NCI-H1694 treated with DMSO at 0.1 percent for 48 hours (cell line): ENCODE data around the gene MFN2.

Experiments used
- DNase-seq: peaks from one replicate; lab custom pipeline; 2025; lab: John Stamatoyannopoulos, UW

The MFN2 gene

GRCh38 chr1:12049616-12050015, 69.4 kb downstream of the MFN2 start:
- no peak for DNase-seq

GRCh38 chr1:12051361-12051760, 71.1 kb downstream of the MFN2 start:
- DNase-seq: no peak

DNA sequence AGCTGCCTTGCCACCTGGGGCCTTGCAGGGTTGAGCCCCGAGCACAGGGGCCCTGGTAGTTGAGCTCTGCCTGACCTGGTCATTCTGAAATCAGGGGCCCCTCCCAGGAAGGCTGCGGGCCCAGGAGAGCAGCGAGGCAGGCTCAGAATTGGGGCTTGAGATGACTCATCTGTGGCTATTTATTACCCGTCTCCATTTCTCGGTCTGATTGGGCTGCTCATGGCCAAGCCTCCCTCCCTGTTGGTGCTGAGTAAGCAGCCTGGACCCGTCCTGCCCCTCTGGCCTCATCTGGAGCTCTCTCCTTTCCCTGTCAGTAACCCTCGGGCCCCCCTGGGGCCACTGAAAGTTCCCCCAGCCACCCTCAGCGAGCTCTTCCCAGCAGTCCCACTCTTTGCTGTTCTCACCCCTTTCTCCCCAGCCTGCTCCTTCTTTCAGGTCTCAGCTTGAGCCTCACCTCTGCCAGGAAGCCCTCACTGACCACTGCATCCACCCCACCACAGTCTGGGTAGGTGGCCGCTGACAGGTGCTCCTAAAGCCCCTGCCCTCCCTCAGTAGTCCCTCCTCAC, 71.8 kb downstream of the MFN2 start:
- no peak for DNase-seq

DNA sequence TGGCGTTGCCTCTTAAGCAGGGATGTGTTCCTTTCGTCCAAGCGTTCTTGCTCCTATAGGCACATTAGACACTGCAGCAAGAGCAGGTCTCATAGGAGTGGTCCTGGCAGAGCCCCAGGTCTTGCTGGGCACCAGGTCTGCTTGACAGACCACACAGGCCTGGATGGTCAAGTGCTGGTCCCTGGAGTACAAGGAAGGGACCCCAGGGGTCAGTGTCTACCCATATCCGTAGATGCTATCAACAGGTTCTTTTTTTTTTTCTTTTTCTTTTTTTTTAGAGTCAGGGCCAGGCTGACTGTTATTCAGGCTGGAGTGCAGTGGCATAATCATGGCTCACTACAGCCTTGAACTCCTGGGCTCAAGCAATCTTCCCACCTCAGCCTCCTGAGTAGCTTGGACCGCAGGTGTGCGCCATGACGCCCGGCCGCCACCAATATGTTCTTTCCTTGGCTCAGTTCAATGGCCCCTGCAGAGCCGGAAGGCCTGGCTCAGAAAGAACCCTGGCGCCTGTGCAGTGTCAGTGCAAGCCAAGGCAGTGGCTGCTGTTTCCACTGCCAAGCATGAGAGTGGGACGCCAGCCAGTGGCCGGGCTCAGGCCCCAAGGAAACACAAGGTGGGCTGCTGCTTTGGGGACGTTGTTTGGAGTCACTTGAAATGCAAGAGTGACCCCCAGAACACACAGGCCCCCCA, 72.9 kb downstream of the MFN2 start:
- no peak for DNase-seq

DNA sequence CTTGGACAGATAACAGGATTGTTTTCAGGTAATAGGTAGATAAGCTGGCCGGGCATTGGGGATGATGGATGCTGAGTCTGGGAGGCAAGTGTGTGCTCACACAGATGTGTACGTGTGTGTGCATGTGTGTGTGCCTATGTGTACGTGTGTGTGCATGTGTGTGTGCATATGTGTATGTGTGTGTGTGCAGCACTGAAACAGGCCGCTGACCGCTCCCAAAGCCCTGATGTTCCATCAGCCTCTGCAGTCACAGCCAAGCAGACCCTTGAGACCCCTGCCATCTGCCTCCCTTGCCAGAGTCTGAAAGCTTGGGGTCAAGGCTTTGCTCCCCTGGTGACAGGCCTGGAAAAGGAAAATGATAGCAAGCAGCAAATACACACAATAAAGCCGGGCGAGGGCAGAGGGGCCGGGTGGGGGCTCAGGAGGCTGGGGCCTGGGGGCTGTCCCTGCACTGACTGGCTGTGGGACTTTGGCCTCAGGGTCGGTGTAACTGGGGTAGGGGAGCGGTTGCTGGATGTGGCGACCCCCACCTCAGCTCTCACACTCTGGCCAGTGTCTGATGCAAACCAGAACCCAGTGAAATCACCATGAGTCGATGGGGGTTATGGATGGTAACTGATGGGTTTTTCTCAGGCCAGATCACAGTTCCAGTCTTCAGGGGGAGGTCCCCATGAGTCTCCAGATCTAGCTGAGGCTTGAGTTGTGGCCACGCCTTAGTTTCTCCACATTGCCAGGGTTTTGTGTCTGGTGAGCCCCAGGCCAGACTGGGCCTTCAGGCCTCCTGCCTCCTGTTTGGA, 73.7 kb downstream of the MFN2 start:
- no peak for DNase-seq

DNA sequence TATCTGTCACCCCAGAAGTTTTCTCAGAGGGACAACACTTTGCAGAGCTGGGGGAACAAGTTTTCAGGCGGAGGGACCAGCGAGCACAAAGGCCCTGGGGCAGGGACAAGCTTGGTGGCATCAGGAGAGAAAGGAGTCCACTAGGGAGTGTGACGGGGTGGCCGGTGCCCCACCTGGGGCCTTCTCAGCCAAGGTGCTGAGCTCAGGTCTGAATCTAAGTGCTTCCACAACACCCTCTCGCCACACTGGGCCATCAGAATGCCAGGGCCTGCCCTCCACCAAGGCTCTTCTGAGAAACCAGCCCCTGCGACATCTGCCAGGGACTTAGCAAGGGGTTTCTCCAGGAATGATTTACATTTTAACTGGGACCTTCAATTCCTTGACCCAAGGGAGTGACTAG, 75.0 kb downstream of the MFN2 start:
- no peak for DNase-seq

GRCh38 chr1:12056331-12056841, 76.1 kb downstream of the MFN2 start:
- no peak for DNase-seq

DNA sequence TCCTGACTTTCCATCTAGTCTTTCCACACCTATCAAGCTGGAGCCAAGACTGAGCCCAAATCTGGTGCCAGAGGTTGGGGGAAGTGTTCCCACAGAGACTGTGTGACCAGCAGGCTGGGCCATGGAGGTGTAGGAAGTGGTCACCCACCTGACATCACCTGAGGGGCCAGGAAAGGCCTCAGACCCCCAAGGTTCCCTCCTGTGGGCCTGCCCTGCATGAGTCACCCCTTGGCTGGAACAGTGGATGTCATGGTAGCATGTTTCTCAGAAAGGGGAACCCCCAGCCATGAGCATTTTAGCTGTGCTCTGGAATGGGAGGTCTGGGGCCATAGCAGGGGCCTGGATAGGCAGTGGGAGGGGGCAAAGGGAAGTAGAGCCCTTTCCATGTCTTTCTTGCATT, 77.1 kb downstream of the MFN2 start:
- no peak for DNase-seq

- no peak for DNase-seq
Measured at GRCh38 chr1:12057940-12058687, 77.9 kb downstream of the MFN2 start.

GRCh38 chr1:12059226-12059625, 79.0 kb downstream of the MFN2 start:
- no peak for DNase-seq

- DNase-seq: no peak
Measured at GRCh38 chr1:12059722-12060464, 79.6 kb downstream of the MFN2 start.

DNA sequence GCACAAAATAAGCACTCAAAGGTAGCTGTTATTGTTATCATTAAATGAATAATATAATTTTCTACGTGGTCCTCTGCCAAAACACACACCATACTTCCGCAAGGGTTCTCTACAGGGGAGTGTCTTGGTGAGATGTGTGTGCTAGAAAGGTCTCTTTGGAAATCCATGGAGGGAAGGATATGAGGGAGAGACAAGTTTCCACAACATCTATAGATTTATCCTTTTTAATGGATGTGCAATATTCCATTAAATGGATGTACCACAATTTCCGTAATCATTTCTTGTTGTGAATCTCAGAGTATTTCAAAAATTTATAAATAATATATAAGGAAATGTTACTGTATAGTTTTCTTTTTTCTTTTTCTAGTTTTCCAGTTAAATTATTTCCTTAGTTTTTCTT, 80.3 kb downstream of the MFN2 start:
- no peak for DNase-seq
